OCI-LY7 (cell line): ENCODE results near the gene TMEM9B. TPM values are rescaled to one million over a fixed set of nuclear protein-coding genes. Genes with fewer than 3 reads are reported as not detected.
"Not testable (repeated sequence)": the region's sequence is repeated elsewhere in the genome, so short reads cannot be mapped to it uniquely, and the experiment has no call there.

ENCODE experiments used
- BruUV-seq: library from RNA; stranded (reverse); fragments of 400-500 nt; replicated peaks from 2 replicates; lab custom pipeline; 2021; lab: Mats Ljungman, UMichigan
- CTCF ChIA-PET: fragments of 300-600 bp; sonication (Branson Sonifier 250); formaldehyde crosslinking; loops from one replicate; lab custom pipeline; 2022; ENCODE audit warnings: antibody characterized with exemption; ENCODE audit not compliant: unreplicated experiment; lab: Charles Lee
- POLR2A ChIA-PET: fragments of 300-600 bp; sonication (Branson Sonifier 250); formaldehyde crosslinking; loops from one replicate; lab custom pipeline; 2022; ENCODE audit warnings: antibody characterized with exemption; lab: Charles Lee
- DNase-seq: peaks from one replicate; pipeline ENCODE4 v3.0.0-alpha.2; 2015; ENCODE audit warnings: low spot score
- H2AFZ ChIP-seq: fragments of 200-600 bp; sonication (generic), shearing (Covaris generic); 2 replicates; pipeline ENCODE4 v1.6.1; 2014; ENCODE audit warnings: mild to moderate bottlenecking, antibody characterized with exemption, low read length, moderate library complexity
- H3K27ac ChIP-seq: fragments of 200-600 bp; sonication (generic); 2 replicates; pipeline ENCODE4 v1.5.1; 2014; ENCODE audit warnings: mixed run types, low read depth, mild to moderate bottlenecking, moderate library complexity, low read length, inconsistent platforms; ENCODE audit not compliant: poor library complexity, severe bottlenecking
- H3K36me3 ChIP-seq: fragments of 200-600 bp; sonication (generic); 2 replicates; pipeline ENCODE4 v1.6.1; 2014; ENCODE audit warnings: mild to moderate bottlenecking, antibody characterized with exemption, low read length, moderate library complexity, mixed read lengths; ENCODE audit not compliant: insufficient read depth
- H3K4me1 ChIP-seq: fragments of 200-600 bp; sonication (generic); 2 replicates; pipeline ENCODE4 v1.5.1; 2014; ENCODE audit warnings: mild to moderate bottlenecking, low read length; ENCODE audit not compliant: insufficient read depth, poor library complexity, severe bottlenecking
- H3K4me2 ChIP-seq: fragments of 200-600 bp; sonication (generic); 2 replicates; pipeline ENCODE4 v1.6.1; 2014; ENCODE audit warnings: mild to moderate bottlenecking, low read length
- H3K4me3 ChIP-seq: fragments of 200-600 bp; sonication (generic); 2 replicates; pipeline ENCODE4 v1.5.1; 2014; ENCODE audit warnings: mild to moderate bottlenecking, low read depth, low read length; ENCODE audit not compliant: poor library complexity, severe bottlenecking
- H3K79me2 ChIP-seq: fragments of 200-600 bp; sonication (generic); 2 replicates; pipeline ENCODE4 v1.6.1; 2016; ENCODE audit warnings: low read depth, mild to moderate bottlenecking, low read length, moderate library complexity, mixed read lengths; ENCODE audit not compliant: insufficient read depth
- H3K9me2 ChIP-seq: fragments of 200-600 bp; sonication (generic); 2 replicates; pipeline ENCODE4 v1.6.1; 2016; ENCODE audit warnings: mild to moderate bottlenecking, low read length, mixed read lengths; ENCODE audit not compliant: insufficient read depth
- H3K9me3 ChIP-seq: fragments of 200-600 bp; sonication (generic); 2 replicates; pipeline ENCODE4 v1.6.1; 2014; ENCODE audit warnings: mild to moderate bottlenecking, mixed run types, low read length, mixed read lengths
- H4K20me1 ChIP-seq: fragments of 200-600 bp; sonication (generic); 2 replicates; pipeline ENCODE4 v1.6.1; 2014; ENCODE audit warnings: mild to moderate bottlenecking, antibody characterized with exemption, low read length, moderate library complexity, mixed read lengths; ENCODE audit not compliant: insufficient read depth
- CTCF ChIP-seq: fragments of 200-600 bp; sonication (generic); conservative IDR thresholded peaks from 2 replicates; pipeline ENCODE4 v1.5.1; 2014; ENCODE audit warnings: mild to moderate bottlenecking, antibody characterized with exemption, low read length, moderate library complexity, mixed read lengths
- EZH2phosphoT487 ChIP-seq: fragments of 200-600 bp; sonication (generic); IDR thresholded peaks from 2 replicates; pipeline ENCODE4 v1.6.1; 2018; ENCODE audit warnings: low read depth, borderline replicate concordance, mild to moderate bottlenecking, mixed run types, antibody characterized with exemption, low read length, moderate library complexity, mixed read lengths
- intact Hi-C: fragments of 100-400 bp; cut with micrococcal nuclease; formaldehyde crosslinking; loops from one replicate; pipeline ENCODE4 v1.10.0; 2022; ENCODE audit not compliant: unreplicated experiment
- total RNA-seq, 2 experiments: library from RNA; depleted of rRNA in 1 of 2; stranded (reverse); fragments of >200 nt in 1 of 2; shearing (Covaris generic) in 1 of 2; gene quantifications; 2 replicates each; pipeline ENCODE4 v1.2.3, GENCODE V29; 2014 to 2022

Gene TMEM9B
- total RNA-seq, 2 experiments from 2014 or later, result 13.0 to 13.4 TPM

DNA sequence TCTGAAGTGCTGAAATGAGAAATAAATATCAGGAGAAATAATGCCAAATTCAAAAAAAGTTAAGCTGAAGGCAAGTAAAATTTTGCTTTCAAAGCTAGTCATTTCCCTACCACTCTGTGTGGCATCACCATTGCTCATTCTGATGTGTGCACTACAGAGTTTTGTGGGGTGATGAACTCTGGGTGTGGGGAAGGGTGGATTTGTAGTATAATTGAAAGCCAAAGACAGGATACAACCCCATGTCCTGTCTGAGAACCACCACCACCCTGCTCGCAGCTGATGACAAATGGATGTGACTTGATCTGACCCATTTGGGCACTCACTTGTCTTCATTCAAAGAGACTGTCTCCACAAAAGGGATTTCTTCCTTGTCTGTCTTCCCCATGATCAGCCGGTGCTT is 19.3 kb upstream of the TMEM9B start:
- TF ChIP-seq EZH2phosphoT487 (no peak), CTCF (no peak)
- POLR2A ChIA-PET, result interaction anchor here (0.9 to 1.0 kb wide), 2 partner anchors 34 to 71 kb away, joined by 3 to 5 read pairs; no protein-coding TSS in a partner anchor
- no peak overlapping the region for H3K27ac ChIP-seq
- no peak overlapping the region for H2AFZ ChIP-seq
- CTCF ChIA-PET, result no interaction called here
- H4K20me1 ChIP-seq, result no peaks in the 10 kb centered on the region
- no peak for DNase-seq
- no peaks in the 10 kb centered on the region for H3K9me2 ChIP-seq
- no peak overlapping the region for H3K4me3 ChIP-seq
- no TSS peak for BruUV-seq
- H3K4me2 ChIP-seq, result no peak overlapping the region
- no peaks in the 10 kb centered on the region for H3K36me3 ChIP-seq
- no peaks in the 10 kb centered on the region for H3K4me1 ChIP-seq
- H3K79me2 ChIP-seq, result no peaks in the 10 kb centered on the region
- no peaks in the 10 kb centered on the region for H3K9me3 ChIP-seq
- intact Hi-C loops, result no loop called here

DNA sequence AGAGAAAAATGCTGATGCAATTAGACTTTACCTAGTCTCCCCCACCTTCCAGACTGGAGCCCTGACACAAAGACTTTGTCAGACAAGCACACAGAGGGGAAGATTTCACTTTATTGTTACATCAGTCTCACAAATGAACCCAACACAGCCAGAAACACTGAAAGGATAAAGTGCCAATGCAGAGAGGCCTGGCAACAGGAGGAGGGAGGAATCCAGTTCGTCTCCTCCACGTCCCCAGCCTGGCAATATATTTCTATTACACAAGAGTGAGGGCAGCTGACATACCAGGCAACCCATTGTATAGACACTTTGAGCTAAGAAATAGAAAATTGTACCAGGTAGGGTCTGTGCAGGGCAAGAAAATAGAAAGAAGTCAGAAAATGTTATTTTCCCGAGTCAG is 16.2 kb upstream of the TMEM9B start:
- TF ChIP-seq EZH2phosphoT487, result no peak
- TF ChIP-seq CTCF, result no peak
- H2AFZ ChIP-seq, result no peak overlapping the region
- no peak overlapping the region for H3K27ac ChIP-seq
- no peaks in the 10 kb centered on the region for H3K9me3 ChIP-seq
- H3K4me3 ChIP-seq, result no peak overlapping the region
- BruUV-seq, result no TSS peak
- H3K79me2 ChIP-seq, result no peaks in the 10 kb centered on the region
- H3K4me2 ChIP-seq, result no peak overlapping the region
- no peaks in the 10 kb centered on the region for H3K4me1 ChIP-seq
- H3K36me3 ChIP-seq, result no peaks in the 10 kb centered on the region
- CTCF ChIA-PET, result no interaction called here
- H3K9me2 ChIP-seq, result no peaks in the 10 kb centered on the region
- H4K20me1 ChIP-seq, result no peaks in the 10 kb centered on the region
- POLR2A ChIA-PET, result no interaction called here
- intact Hi-C loops, result no loop called here
- no peak for DNase-seq

DNA sequence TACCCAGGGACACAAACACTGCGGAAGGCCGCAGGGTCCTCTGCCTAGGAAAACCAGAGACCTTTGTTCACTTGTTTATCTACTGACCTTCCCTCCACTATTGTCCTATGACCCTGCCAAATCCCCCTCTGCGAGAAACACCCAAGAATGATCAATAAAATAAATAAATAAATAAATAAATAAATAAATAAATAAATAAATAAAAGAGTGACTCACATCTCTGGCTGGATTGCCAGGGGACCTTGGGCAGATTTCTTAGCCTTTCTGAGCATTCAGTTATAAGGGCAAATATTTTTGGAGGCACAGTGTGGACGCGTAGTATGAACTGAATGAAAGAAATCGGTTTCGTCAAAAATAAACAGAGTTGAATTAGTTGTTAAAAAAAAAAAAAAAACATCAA is 15.1 kb upstream of the TMEM9B start:
- H3K9me3 ChIP-seq, CTCF ChIA-PET, H3K27ac ChIP-seq, H3K36me3 ChIP-seq, H3K4me1 ChIP-seq, BruUV-seq, intact Hi-C loops, H3K4me2 ChIP-seq, H4K20me1 ChIP-seq, H2AFZ ChIP-seq, H3K4me3 ChIP-seq, DNase-seq, H3K9me2 ChIP-seq, H3K79me2 ChIP-seq, POLR2A ChIA-PET: not testable (repeated sequence)
